Breast epithelium (tissue), 4 donors: Measurements from ENCODE around the gene YY1. TPM values are rescaled to one million over a fixed set of nuclear protein-coding genes. Genes with fewer than 3 reads are reported as not detected.

Experiments used
- DNase-seq, 2 donors: peaks; one replicate each; pipeline ENCODE4 v3.0.0-alpha.2; 2019; ENCODE audit warnings: low spot score in 2 of 2
- H3K27ac ChIP-seq, 2 donors: fragments of 200-600 bp; sonication (generic) in 1 of 2; one replicate each; pipeline ENCODE4 v1.5.1; 2016 to 2019; ENCODE audit warnings: mild to moderate bottlenecking in 1 of 2
- H3K27me3 ChIP-seq, 2 donors: fragments of 200-600 bp; sonication (generic) in 1 of 2; one replicate each; pipeline versions ENCODE4 v1.5.1 to v1.6.0; 2017 to 2019; ENCODE audit warnings: control low read depth in 1 of 2, mild to moderate bottlenecking in 1 of 2
- H3K36me3 ChIP-seq: fragments of 200-600 bp; one replicate; pipeline ENCODE4 v1.5.1; 2019
- H3K4me1 ChIP-seq, 2 donors: fragments of 200-600 bp; sonication (generic); one replicate each; pipeline ENCODE4 v1.5.1; 2016 to 2019; ENCODE audit warnings: control low read depth in 1 of 2
- H3K4me3 ChIP-seq, 3 donors: fragments of 200-600 bp; sonication (generic); 1 replicate in 2 of 3; 2 replicates in 1 of 3; pipeline ENCODE4 v1.5.1; 2016 to 2019; ENCODE audit warnings: mild to moderate bottlenecking in 3 of 3, moderate library complexity in 2 of 3
- H3K9me3 ChIP-seq, 2 donors: fragments of 200-600 bp; sonication (generic) in 1 of 2; one replicate each; pipeline ENCODE4 v1.5.1; 2016 to 2019; ENCODE audit warnings: control low read depth in 1 of 2
- POLR2A ChIP-seq: fragments of 450-650 bp; IDR thresholded peaks from one replicate; pipeline ENCODE4 v1.6.1; 2016; ENCODE audit warnings: antibody characterized with exemption, mild to moderate bottlenecking, moderate library complexity
- POLR2AphosphoS5 ChIP-seq, 3 donors: sonication (generic); formaldehyde crosslinking; IDR thresholded peaks; one replicate each; pipeline ENCODE4 v1.6.1; 2017; ENCODE audit warnings: antibody characterized with exemption in 3 of 3
- intact Hi-C: fragments of 100-400 bp; cut with DNase I; formaldehyde crosslinking; loops from one replicate; pipeline ENCODE4 v1.15.1; 2023; ENCODE audit warnings: low total_unique reads
- total RNA-seq, 3 donors: library from RNA; depleted of rRNA; stranded (reverse); fragments of >200 nt; gene quantifications; one replicate each; pipeline ENCODE4 v1.1.0, GENCODE V29; 2016
- TF ChIP-seq, protein P1 (sequence below), 3 donors: fragments of 450-650 bp; IDR thresholded peaks; one replicate each; pipeline ENCODE4 v1.5.1; 2016 to 2017; ENCODE audit warnings: antibody characterized with exemption in 3 of 3, mild to moderate bottlenecking in 3 of 3, moderate library complexity in 3 of 3

The YY1 gene
- total RNA-seq, 3 donors from 2014 or later: 46.2 to 61.2 (median 50.6) TPM

DNA sequence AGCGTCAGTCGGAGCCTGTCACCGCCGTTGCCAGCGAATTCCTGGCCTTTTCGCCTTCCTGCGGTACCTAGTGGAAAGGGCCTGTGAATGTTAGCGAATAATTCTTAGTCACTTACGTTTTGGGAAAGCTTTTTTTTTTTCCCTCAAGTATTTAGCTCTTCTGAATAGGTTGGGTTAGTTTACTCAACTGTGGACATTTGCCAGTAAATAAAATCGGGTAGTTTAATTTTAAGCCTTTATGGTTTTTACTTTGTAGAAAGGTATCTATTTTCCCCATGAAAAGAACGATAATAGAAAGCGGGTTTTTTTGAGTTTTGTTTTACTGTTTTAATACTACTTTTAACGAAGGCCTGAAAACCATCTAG is 1.7 kb downstream of the YY1 start:
- Histone ChIP-seq H3K4me3 (peak overlapping the region; percentile 90 to 100 (median 99)), H3K27me3 (no peaks in the 10 kb centered on the region), H3K27ac (peak overlapping the region; percentile 99 to 100), H3K9me3 (no peaks in the 10 kb centered on the region), H3K4me1 (peaks cover 0 to 12% of the 10 kb centered on the region in 2 donors), H3K36me3 (no peaks in the 10 kb centered on the region)
- DNase-seq: no peak
- TF ChIP-seq, protein P1, sequence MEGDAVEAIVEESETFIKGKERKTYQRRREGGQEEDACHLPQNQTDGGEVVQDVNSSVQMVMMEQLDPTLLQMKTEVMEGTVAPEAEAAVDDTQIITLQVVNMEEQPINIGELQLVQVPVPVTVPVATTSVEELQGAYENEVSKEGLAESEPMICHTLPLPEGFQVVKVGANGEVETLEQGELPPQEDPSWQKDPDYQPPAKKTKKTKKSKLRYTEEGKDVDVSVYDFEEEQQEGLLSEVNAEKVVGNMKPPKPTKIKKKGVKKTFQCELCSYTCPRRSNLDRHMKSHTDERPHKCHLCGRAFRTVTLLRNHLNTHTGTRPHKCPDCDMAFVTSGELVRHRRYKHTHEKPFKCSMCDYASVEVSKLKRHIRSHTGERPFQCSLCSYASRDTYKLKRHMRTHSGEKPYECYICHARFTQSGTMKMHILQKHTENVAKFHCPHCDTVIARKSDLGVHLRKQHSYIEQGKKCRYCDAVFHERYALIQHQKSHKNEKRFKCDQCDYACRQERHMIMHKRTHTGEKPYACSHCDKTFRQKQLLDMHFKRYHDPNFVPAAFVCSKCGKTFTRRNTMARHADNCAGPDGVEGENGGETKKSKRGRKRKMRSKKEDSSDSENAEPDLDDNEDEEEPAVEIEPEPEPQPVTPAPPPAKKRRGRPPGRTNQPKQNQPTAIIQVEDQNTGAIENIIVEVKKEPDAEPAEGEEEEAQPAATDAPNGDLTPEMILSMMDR (IDR thresholded peaks at IDR 0.05): no peak
- TF ChIP-seq POLR2AphosphoS5 (IDR thresholded peaks at IDR 0.05): no peak
- no peak for TF ChIP-seq POLR2A
- intact Hi-C loops: no loop called here

DNA sequence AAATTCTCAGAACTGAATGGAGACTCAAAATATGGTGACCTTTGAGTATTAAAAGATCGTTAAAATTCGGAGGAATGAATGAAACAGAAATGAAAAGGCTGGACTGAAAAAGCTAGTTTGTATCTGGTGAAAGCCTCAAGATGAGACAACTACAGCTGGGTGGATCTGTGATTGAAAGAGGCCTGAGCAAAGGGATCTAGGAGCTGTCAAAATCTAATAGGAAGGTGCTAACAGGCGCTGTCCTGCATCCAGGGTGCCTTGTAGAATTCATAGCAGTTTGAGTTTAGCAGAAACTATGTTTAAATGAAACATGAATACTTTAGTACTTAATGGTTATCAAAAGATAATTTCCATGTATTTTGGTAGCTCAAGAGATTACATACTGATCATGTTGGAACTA is 2.3 kb downstream of the YY1 start:
- no peak for DNase-seq
- no peaks in the 10 kb centered on the region for H3K36me3 ChIP-seq
- TF ChIP-seq, protein P1 (IDR thresholded peaks at IDR 0.05): no peak
- TF ChIP-seq POLR2AphosphoS5 (IDR thresholded peaks at IDR 0.05) (no peak), POLR2A (no peak)
- no peaks in the 10 kb centered on the region for H3K9me3 ChIP-seq
- intact Hi-C loops: no loop called here
- peak overlapping the region; percentile 90 to 100 (median 99) for H3K4me3 ChIP-seq
- H3K4me1 ChIP-seq: peaks cover 3 to 13% of the 10 kb centered on the region in 2 donors
- H3K27me3 ChIP-seq: no peaks in the 10 kb centered on the region
- H3K27ac ChIP-seq: peak overlapping the region; percentile 99 to 100

DNA sequence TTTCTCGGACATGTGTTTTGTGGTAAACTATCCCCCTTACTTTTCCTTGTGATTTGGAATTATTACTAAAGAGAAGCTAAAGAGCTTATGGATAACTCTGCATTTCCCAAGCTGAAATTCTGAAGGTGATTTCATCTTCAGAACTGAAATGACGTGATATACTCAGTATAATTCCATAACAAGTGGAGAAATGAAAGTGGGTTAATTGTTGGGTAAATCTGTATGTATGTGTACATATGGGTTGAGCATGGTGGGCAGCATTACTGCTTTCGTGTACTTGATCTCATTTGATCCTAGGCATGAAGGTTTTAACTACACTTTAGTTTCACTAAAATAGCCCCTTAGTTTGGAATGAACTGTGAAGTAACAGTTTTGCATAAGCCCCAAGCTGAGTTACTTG is 4.1 kb downstream of the YY1 start:
- H3K4me1 ChIP-seq: peaks cover 10 to 16% of the 10 kb centered on the region in 2 donors
- DNase-seq: no peak
- no peaks in the 10 kb centered on the region for H3K27me3 ChIP-seq
- no peak overlapping the region for H3K4me3 ChIP-seq
- H3K9me3 ChIP-seq: no peaks in the 10 kb centered on the region
- TF ChIP-seq POLR2A (no peak), POLR2AphosphoS5 (IDR thresholded peaks at IDR 0.05) (no peak)
- TF ChIP-seq, protein P1 (IDR thresholded peaks at IDR 0.05): no peak
- H3K27ac ChIP-seq: no peak overlapping the region
- intact Hi-C loops: no loop called here
- H3K36me3 ChIP-seq: no peaks in the 10 kb centered on the region

GRCh38 chr14:100246809-100247428 is 8.0 kb downstream of the YY1 start:
- no peak for DNase-seq
- H3K4me3 ChIP-seq: peak overlapping the region in 1 of 3 donors; percentile 20
- no peaks in the 10 kb centered on the region for H3K27me3 ChIP-seq
- peaks cover 10 to 16% of the 10 kb centered on the region in 2 donors for H3K4me1 ChIP-seq
- intact Hi-C loops: no loop called here
- H3K36me3 ChIP-seq: no peaks in the 10 kb centered on the region
- no peaks in the 10 kb centered on the region for H3K9me3 ChIP-seq
- peak overlapping the region; percentile 40 to 54 for H3K27ac ChIP-seq
- TF ChIP-seq, protein P1 (IDR thresholded peaks at IDR 0.05): peak in 2 of 3 donors; percentile 31 to 38
- TF ChIP-seq POLR2A (no peak), POLR2AphosphoS5 (IDR thresholded peaks at IDR 0.05) (no peak)

DNA sequence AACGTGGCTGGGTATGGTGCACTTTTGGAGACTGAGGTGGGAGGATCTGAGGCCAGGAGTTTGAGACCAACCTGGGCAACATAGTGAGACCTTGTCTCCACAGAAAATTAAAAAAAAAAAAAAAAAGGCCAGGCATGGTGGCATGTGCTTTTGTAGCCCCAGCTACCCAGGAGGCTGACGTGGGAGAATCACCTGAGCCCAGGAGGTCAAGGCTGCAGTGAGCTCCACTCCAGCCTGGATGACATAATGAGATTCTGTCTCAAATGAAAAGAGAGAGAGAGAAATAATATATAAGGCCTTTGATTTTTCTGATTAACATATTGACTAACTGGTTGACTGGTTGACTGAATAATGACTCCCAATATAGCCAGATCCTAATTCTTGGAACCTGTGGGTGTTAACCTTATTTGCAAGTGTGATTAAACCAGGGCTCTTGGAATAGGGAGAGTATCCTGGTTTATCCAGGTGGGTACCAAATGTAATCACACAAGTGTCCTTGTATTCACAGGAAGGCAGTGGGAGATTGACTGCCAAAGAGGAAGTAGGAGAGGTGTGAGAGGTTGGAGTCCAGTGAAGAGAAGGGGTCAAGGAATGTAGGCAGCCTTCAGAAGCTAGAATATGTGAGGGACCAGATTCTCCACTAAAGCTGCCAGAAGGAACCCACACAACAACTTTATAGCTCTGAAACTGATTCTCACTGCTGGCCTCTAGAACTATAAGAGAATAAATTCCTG is 12.0 kb downstream of the YY1 start:
- H3K4me3 ChIP-seq: no peak overlapping the region
- DNase-seq: no peak
- H3K27me3 ChIP-seq: no peaks in the 10 kb centered on the region
- no peaks in the 10 kb centered on the region for H3K36me3 ChIP-seq
- H3K27ac ChIP-seq: no peak overlapping the region
- peaks cover 10 to 11% of the 10 kb centered on the region in 2 donors for H3K4me1 ChIP-seq
- TF ChIP-seq POLR2A (no peak), POLR2AphosphoS5 (IDR thresholded peaks at IDR 0.05) (no peak)
- TF ChIP-seq, protein P1 (IDR thresholded peaks at IDR 0.05): no peak
- intact Hi-C loops: no loop called here
- no peaks in the 10 kb centered on the region for H3K9me3 ChIP-seq
